ENCODE data around the gene TCFL5. TPM values are rescaled to one million over a fixed set of nuclear protein-coding genes. Genes with fewer than 3 reads are reported as not detected.

Gene TCFL5
- total RNA-seq, 1 donor from 2014 or later, result 7.9 TPM

DNA sequence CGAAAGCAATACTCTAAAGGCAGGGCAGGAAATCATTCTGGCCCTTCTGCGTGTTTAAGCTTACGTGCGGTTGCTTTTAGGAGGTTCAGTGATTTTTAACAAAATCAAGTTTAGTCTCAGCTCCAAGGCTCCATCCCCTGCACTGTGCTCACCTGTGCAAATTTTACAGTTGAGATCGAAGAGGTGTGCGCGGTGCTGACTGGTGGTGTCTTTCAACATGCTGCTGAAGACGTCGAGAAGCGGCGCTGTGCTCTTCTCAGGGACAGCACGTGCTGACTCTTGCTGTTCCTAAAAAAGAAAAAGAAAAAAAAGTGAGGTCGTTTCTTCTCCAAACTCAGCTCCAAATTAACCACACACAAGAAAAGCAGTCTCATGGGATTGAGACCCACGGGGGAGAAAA, 32.6 kb upstream of the TCFL5 start:
- Mint-ChIP-seq H3K27ac (no peak overlapping the region), H3K9me3 (ENCODE audit: low read depth) (no peaks in the 10 kb centered on the region), H3K36me3 (ENCODE audit: insufficient read depth) (peaks cover 30% of the 10 kb centered on the region), H3K27me3 (no peaks in the 10 kb centered on the region), H3K4me3 (ENCODE audit: low read depth) (no peak overlapping the region), H3K4me1 (ENCODE audit: low read depth) (peaks cover 3% of the 10 kb centered on the region)
- TF ChIP-seq, protein P1, sequence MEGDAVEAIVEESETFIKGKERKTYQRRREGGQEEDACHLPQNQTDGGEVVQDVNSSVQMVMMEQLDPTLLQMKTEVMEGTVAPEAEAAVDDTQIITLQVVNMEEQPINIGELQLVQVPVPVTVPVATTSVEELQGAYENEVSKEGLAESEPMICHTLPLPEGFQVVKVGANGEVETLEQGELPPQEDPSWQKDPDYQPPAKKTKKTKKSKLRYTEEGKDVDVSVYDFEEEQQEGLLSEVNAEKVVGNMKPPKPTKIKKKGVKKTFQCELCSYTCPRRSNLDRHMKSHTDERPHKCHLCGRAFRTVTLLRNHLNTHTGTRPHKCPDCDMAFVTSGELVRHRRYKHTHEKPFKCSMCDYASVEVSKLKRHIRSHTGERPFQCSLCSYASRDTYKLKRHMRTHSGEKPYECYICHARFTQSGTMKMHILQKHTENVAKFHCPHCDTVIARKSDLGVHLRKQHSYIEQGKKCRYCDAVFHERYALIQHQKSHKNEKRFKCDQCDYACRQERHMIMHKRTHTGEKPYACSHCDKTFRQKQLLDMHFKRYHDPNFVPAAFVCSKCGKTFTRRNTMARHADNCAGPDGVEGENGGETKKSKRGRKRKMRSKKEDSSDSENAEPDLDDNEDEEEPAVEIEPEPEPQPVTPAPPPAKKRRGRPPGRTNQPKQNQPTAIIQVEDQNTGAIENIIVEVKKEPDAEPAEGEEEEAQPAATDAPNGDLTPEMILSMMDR (IDR thresholded peaks at IDR 0.05; ENCODE audit: unreplicated experiment), result no peak
- no peak for DNase-seq (ENCODE audit: low spot score, unreplicated experiment)

DNA sequence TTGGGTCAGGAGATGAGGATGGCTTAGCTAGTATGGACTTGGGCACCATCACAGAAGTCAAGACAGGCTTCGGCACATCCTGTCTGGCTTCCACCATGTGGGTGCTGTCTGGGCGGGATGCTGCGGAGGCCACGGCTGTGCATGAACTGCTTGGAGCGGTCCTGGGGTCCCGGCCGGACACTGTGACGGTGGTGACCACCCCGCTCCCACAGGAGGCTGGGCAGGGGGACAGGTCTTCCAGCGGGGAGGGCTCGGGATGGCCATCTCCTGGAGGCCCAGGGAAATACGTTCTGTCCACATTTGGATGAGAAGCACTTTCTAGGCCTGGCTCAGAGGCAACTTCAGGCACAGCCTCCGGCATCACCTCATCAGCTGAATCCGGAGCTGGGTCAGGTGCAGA, 32.1 kb upstream of the TCFL5 start:
- no peaks in the 10 kb centered on the region for H3K9me3 Mint-ChIP-seq (ENCODE audit: low read depth)
- peaks cover 30% of the 10 kb centered on the region for H3K36me3 Mint-ChIP-seq (ENCODE audit: insufficient read depth)
- no peak overlapping the region for H3K27ac Mint-ChIP-seq
- no peak overlapping the region for H3K4me3 Mint-ChIP-seq (ENCODE audit: low read depth)
- peaks cover 2% of the 10 kb centered on the region for H3K4me1 Mint-ChIP-seq (ENCODE audit: low read depth)
- no peaks in the 10 kb centered on the region for H3K27me3 Mint-ChIP-seq
- DNase-seq (ENCODE audit: low spot score, unreplicated experiment), result no peak
- TF ChIP-seq, protein P1 (IDR thresholded peaks at IDR 0.05; ENCODE audit: unreplicated experiment), result no peak

DNA sequence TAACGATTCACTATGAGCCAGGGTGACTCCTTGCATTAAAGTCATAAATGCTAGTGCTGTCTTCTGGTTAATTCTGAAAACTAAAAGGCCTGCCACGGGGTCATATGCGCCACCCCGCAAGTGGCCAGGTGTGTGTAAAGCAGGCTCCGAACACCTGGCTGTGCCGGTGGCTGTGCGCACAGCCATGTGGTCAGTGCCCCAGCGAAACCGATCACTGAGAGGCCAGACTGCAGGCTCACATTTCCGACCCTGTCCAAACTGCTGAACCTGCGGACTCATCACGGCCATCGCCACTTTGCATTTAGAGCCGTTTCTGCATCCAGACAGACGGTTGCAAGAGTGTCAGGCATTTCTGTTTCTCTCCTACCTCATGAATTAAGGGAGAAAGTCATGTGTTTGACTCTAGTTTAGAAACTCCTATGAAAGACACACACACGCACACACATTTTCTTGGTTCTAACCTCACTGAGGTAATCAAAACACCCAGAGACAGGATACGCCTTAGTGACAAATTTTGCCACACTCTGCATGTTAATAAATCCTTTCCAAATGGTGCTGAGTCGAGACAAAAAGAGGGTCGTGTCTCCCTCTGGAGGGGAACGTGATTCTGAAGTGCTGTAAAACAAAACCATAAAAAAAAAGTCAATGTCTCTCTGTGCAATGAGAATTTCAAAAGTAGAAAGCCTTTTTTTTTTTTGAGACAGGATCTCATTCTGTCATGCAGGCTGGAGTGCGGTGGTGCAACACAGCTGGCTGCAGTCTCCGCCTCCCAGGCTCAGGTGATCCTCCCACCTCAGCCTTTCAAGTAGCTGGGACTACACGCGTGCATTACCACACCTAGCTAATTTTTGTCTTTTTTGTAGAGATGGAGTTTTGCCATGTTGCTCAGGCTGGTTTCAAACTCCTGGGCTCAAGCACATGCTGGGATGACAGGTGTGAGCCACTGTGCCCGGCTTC, 31.0 kb upstream of the TCFL5 start:
- Mint-ChIP-seq H3K4me3 (ENCODE audit: low read depth) (no peak overlapping the region), H3K4me1 (ENCODE audit: low read depth) (peaks cover 2% of the 10 kb centered on the region), H3K36me3 (ENCODE audit: insufficient read depth) (peaks cover 34% of the 10 kb centered on the region), H3K9me3 (ENCODE audit: low read depth) (no peaks in the 10 kb centered on the region), H3K27ac (no peak overlapping the region), H3K27me3 (no peaks in the 10 kb centered on the region)
- TF ChIP-seq, protein P1 (IDR thresholded peaks at IDR 0.05; ENCODE audit: unreplicated experiment), result no peak
- DNase-seq (ENCODE audit: low spot score, unreplicated experiment), result no peak

DNA sequence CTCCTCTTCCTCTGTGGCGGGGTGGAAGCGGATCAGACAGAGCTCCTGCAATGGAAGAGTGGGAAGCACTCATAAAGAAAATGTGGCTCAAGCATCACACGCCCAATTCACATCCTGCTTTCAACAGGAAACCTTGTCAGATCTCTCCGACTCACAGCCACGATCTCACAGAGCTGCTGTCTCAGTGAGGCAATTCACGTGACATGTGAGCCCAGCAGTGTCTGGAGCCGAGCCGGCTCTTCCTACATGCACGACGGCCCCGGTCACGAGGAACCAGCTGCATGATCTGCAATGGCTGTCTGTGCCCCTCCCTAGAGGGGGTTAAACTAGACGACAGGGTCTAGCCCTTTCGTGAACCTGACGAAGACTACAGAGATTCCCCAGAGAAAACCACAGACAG, 29.5 kb upstream of the TCFL5 start:
- H3K27me3 Mint-ChIP-seq, result no peaks in the 10 kb centered on the region
- DNase-seq (ENCODE audit: low spot score, unreplicated experiment), result no peak
- no peak overlapping the region for H3K4me3 Mint-ChIP-seq (ENCODE audit: low read depth)
- H3K27ac Mint-ChIP-seq, result no peak overlapping the region
- no peaks in the 10 kb centered on the region for H3K9me3 Mint-ChIP-seq (ENCODE audit: low read depth)
- TF ChIP-seq, protein P1 (IDR thresholded peaks at IDR 0.05; ENCODE audit: unreplicated experiment), result no peak
- peaks cover 37% of the 10 kb centered on the region for H3K36me3 Mint-ChIP-seq (ENCODE audit: insufficient read depth)
- peaks cover 2% of the 10 kb centered on the region for H3K4me1 Mint-ChIP-seq (ENCODE audit: low read depth)

DNA sequence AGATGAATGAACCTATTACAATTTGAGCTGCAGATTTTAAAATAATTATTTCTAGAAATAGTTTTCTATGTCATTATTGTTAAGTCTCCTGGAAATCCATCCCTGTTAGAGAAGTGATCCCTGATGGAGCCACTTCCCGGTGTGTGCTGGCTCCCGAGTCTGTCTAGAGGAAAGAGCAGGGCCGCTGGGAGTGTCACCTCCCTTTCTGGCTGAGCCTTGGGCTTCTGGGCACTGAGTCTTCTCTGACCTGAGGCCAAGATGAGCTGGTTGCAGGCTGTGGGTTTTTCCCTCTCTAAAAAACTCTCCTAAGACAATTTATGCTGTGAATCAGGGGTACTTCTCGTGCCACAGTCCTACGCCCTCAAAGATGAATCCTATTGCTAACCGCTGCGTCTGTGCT, 28.8 kb upstream of the TCFL5 start:
- Mint-ChIP-seq H3K27ac (no peak overlapping the region), H3K9me3 (ENCODE audit: low read depth) (no peaks in the 10 kb centered on the region), H3K4me3 (ENCODE audit: low read depth) (no peak overlapping the region), H3K4me1 (ENCODE audit: low read depth) (no peaks in the 10 kb centered on the region), H3K27me3 (no peaks in the 10 kb centered on the region), H3K36me3 (ENCODE audit: insufficient read depth) (peaks cover 35% of the 10 kb centered on the region)
- DNase-seq (ENCODE audit: low spot score, unreplicated experiment), result no peak
- TF ChIP-seq, protein P1 (IDR thresholded peaks at IDR 0.05; ENCODE audit: unreplicated experiment), result no peak

Data from progenitor cell of endocrine pancreas (in vitro differentiated cells).